HG02981 (cell line): ENCODE results near the gene GPR42.
"Not testable (repeated sequence)": the region's sequence is repeated elsewhere in the genome, so short reads cannot be mapped to it uniquely, and the experiment has no call there.

Source experiments
- ATAC-seq: cut with Tn5 transposase; IDR thresholded peaks from one replicate; pipeline ENCODE4 v1.9.1; 2021; ENCODE audit warnings: mild to moderate bottlenecking, moderate library complexity; ENCODE audit not compliant: unreplicated experiment

Gene GPR42

GRCh38 chr19:35392742-35393715, 22.2 kb downstream of the GPR42 start:
- no peak for ATAC-seq

- no peak for ATAC-seq
Measured at GRCh38 chr19:35395382-35396199, 24.7 kb downstream of the GPR42 start.

DNA sequence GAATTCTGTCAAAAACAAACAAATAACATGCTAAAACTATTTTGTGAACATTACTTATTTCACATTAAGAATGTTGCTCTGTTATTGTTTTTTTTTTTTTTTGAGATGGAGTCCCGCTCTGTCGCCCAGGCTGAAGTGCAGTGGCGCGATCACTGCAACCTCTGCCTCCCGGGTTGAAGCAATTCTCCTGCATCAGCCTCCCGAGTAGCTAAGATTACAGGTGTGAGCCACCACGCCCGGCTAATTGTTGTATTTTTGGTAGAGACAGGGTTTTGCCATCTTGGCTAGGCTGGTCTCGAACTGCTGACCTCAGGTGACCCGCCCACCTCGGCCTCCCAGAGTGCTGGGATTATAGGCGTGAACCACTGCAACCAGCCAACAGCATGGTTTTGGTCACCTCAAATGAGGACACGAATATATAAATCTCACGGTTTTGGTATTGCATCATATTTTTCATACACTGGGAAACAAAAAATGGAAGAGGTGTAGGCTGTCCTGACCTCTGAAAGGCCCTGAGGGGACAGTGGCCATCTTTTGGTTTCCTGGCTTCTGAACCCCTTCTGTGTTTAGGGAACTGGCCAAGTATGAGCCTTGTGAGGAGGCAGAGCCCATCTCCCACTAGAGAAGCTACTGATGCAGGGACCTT, 25.5 kb downstream of the GPR42 start:
- no peak for ATAC-seq

DNA sequence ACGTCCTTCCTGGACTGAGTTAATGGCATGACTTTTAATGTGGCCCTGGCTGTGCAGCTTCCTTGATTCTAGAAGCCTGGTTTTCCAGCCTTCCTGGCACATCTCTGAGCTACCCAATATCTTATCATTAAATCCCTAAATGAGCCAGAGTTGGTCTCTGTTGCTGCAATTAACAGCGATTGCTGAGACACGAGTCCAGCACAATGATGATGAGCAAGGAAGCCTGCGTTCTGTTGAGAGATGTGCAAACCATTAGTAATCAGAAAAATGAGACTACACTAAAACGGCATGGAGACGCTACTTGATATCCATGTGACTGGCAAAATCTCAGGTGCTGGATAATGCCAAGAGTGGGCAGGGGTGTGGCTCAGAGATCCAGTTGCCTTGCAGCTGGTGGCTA, 26.2 kb downstream of the GPR42 start:
- no peak for ATAC-seq

GRCh38 chr19:35398570-35398969, 27.7 kb downstream of the GPR42 start:
- no peak for ATAC-seq

DNA sequence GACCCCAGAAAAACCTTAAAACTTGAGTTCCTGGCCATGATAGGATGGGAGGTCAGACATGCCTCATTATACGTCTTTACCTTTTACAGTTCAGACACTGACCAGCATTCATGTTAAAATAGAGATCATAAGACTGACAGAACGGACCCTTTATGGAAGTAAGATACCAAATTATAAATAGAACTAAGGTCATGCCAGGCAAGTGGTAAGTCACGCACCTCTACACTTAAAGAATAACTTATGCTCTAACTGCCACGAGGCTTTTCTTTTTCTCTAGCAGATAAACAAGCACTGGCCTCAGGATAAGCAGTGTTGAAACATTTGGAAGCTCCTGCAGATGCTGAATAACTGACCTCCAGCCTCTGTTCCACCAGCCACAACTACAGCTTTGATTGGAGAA, 28.4 kb downstream of the GPR42 start:
- no peak for ATAC-seq

GRCh38 chr19:35399948-35400772, 29.3 kb downstream of the GPR42 start:
- no peak for ATAC-seq

DNA sequence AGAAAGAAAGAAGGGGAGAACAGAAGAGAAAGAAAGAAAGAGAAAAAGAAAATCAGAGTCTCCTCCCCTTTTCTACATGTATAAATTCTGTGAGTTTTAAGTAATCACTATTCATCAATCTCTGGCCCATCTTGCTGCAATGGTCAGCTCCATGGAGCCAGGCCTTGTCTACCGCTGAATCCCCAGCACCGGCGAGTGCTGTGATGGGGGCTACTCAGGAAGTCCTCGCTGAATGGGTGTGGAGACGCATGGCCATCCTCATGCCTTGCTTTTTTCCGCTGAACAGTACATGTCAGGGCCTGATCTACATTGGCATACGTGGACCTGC, 29.9 kb downstream of the GPR42 start:
- no peak for ATAC-seq

DNA sequence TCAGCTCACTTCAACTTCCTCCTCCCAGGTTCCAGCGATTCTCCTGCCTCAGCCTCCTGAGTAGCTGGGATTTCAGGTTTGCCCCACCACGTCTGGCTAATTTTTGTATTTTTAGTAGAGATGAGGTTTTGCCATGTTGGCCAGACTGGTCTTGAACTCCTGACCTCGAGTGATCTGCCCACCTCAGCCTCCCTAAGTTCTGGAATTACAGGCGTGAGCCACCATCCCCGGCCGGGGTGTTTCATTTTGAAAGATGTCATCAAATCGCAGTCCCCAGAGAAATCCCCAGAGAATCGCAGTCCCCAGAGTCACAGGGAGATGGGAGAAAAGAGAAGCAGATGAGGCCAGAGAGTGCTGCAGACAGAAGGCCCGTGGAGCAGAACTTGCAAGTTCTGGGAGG, 30.5 kb downstream of the GPR42 start:
- not testable (repeated sequence) for ATAC-seq

DNA sequence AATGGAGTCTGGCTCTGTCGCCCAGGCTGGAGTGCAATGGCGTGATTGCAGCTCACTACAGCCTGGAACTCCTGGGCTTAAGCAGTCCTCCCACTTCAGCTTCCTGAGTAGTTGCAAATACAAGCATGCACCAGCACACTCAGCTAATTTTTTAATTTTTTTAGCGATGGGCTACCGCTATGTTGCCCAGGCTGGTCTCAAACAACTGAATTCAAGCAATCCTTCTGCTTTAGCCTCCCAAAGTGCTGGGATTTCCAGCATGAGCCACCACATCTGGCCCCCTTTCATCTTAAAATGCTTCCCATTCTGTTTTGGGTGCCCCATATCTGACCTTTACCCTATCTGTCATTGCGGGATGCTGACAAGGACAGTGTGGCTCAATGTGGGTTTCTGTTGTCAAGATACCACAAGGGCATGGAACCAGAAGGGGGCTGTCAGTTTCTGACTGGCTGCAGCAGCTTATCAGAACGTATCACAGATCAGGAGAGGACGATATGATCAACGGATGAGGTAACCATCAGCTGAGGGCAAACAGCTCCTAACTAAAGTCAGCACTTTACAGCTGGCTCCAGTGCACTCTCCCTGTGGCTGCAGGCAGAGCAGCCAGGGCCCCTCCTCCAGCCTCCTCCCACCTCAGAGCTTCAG, 32.4 kb downstream of the GPR42 start:
- ATAC-seq, result no peak

GRCh38 chr19:35404879-35405622, 34.2 kb downstream of the GPR42 start:
- ATAC-seq, result no peak

GRCh38 chr19:35407619-35408018, 36.8 kb downstream of the GPR42 start:
- no peak for ATAC-seq

- peak; percentile 67 for ATAC-seq
Measured at GRCh38 chr19:35408284-35409171, 37.7 kb downstream of the GPR42 start.

DNA sequence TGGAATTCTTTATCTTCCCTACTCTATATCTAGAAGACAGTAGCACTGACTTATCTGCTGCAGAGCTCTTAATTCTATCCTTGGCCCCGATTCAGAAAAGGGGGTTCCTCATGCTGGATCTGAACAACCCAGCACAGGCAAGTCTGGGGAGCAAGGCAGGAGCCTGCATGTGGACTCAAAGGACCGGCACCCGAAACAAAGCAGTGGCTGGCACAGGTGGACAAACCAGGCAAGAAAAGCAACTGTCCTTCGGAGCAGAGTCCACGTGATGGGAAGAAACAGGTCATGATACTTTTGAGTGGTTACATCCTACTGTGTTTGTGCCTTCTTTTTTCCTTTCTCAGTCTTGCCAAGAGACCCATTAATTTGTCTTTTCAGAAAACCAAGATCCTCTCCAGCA, 38.3 kb downstream of the GPR42 start:
- ATAC-seq, result no peak

GRCh38 chr19:35410487-35410886, 39.6 kb downstream of the GPR42 start:
- no peak for ATAC-seq

DNA sequence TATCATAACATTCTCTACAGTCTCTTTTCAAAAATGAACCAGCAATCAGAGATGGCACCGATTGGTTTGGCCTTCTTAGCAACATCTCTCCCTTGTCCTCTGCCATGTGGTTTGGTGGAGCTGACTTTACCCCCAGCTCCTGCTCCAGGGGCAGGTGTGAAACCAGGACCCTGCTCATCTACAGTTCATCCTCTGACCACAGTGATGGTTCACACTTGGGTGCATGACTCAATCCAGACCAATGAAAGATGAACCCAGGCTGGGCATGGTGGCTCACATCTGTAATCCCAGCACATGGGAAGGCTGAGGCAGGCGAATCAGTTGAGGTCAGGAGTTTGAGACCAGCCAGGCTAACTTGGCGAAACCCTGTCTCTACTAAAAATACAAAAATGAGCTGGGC, 43.6 kb downstream of the GPR42 start:
- no peak for ATAC-seq

- ATAC-seq, result no peak
Measured at GRCh38 chr19:35416331-35416730, 45.5 kb downstream of the GPR42 start.

DNA sequence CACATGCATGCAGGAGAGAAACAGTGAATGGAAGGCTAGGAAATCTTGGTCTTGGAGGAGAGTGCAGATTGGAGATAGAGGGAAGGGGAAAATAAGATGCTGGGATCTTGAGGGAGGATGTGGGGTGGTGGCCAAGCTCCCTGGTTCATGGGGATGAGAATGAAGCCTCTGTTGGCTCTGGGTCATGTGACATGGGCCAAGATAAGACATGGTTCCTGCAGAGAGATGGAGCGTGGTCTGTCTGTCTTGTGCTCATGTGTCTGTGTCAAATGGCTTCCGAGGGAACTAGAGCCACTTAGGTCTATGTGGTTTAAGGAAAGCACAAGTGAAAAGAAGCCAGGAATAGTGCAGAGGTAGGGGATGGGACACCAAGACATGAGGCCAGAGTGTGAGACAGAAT, 46.4 kb downstream of the GPR42 start:
- no peak for ATAC-seq
